COLO668 (cell line): ENCODE measurements around the gene CASP6.
A peak's percentile ranks its signal among the peaks of the same experiment; 100 is the strongest.

Experiments used
- DNase-seq: peaks from one replicate; lab custom pipeline; 2025; ENCODE audit not compliant: unreplicated experiment; lab: John Stamatoyannopoulos, UW

The CASP6 gene

DNA sequence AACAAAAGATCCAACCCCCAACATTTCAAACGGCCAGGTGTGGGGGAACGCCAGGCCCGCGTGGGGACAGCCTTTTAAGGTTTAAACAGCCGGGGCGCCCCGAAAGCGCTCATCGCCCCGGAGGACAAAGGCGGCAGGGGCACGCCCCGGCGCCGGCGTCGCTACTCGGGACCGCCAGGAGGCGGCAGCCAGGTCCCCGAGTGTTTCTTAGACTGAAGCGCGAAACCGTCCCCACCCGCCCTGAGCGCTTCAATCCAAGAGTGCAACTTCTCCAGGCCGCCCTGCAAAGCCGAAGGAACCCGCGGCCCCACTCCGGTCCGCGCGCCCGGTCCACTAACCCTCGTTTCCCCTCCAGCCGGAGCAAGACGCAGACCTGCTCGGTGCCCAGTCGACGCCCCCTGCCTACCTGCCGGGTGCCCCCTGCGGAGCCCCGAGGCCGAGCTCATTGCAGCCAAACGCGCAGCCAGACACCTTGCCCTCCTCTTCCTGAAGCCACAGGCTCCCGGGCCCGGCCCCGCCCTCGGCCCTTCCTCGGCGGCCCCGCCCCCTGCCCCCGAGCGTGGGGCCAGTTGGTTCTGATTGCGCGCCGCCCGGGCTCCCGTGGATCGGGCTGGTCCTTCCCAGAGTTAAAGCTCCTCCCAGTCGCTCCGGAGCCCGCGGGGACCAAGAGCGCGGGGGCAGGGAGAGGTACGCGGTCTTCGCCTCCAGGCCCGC is at the start of gene CASP6:
TSS of gene CASP6 (minus strand) at position 496 of the 714 bp plus-strand sequence. CDS start at position 446, 50 bp downstream.
- DNase-seq: peak; percentile 84

DNA sequence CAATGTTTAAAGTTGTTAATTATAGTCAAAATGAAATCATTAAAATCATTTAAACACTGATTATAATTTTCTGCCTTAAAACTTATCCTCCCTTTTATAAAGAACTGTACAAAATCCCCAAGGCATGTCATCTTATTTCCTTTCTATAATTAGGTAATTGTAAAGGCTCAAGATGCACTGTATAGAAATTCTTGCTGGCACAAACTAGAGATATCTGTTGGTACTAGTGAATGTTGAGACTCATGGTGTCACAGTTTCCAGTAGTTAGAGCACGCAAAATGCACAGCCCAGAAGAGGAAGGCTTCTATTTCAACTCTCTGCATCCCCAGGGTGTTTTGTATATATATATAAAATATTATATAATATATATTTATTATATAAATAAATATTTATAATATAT is 49.3 kb upstream of the CASP6 start:
- no peak for DNase-seq

DNA sequence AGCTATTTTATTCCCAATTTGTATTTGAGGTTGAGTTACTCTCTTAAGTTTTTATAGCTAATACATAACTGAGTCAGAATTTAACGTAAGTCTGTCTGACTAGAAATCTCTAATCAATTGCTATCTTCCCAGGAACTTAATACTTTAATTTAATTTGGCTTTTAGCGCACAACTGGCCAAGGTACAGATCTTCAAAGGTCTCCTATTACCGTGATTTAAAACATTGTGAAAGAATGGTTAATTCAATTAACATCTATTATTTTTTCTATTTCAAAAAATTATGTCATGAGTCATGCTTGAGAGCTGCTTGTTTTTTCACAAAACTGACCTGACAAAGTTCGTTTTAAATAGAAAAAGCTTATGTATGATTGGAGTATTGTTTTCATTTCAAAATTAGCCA is 48.6 kb upstream of the CASP6 start:
- no peak for DNase-seq

DNA sequence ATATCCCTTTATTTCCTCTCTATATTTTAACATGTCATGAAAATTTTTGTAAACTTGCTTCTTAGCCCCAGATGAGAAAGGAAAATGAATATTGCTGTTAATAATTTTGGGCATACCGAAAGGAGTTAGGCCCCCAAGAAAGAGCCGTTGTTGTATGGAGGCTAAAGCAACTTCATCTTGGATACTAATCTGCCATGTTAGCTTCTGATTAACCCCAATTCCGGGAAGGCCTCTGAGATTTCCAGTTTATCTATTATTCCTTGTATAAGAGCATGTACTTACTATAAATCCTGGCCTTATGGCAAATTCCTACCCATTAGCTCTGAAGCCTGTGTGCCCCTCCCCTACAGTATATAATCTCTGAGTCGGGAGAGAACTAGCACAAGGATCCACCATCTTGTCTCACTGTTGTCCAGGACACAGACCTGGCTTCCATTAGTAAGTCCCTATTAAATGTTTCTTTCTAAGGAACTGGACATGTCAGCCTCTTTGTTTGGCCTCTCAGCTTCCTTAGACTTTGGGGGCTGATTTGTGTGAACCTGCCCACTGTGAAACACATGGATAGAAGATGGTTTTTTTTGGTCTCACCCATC is 47.5 kb upstream of the CASP6 start:
- DNase-seq: no peak

DNA sequence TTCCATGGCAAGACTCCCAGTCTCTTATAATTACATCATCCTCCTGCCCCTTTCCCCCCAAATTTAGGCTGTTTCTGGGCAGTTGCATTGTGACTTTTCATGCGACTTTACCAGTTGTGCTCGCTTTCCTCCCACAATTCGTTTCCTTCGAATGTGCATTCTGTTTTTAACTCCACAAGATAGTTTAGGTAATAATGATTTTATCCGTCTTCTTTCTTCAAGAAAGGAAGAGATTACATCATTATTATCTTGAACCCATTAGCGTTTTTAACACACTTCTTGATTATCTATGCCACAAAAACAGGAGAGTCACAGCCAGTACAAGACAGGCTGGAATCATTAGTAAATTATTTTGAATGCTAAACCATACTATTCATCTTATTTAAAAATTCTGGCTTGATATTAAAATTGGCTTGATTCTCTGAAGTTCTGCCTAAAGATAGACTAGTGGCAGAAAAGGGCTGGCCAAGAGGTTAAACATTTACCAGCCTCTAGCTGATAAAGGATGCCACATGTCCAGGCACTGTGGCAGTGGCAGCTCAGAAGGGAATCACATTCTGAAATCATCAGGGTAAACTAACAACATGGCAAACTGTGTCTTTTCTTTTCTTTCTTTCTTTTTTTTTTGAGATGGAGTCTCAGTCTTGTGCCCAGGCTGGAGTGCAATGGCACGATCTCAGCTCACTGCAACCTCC is 46.3 kb upstream of the CASP6 start:
- DNase-seq: no peak

DNA sequence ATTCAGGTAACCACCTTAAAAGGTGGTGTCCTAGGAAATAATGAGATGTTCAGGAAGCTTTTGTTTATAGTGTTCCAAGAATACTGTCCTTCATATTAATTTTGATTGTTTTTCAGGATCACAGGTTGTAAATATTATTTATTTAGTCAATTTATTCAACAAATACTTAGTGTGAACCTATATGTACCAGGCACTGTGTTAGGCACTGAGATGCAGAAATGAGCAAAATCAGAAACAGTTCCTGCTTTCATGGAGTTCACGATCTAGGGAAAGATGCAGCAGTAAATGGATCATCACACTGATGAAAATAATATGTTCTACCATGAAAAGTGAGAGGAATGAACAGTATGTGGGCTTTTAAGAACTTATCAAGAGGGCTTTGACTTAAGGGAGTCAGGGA is 44.9 kb upstream of the CASP6 start:
- DNase-seq: no peak

DNA sequence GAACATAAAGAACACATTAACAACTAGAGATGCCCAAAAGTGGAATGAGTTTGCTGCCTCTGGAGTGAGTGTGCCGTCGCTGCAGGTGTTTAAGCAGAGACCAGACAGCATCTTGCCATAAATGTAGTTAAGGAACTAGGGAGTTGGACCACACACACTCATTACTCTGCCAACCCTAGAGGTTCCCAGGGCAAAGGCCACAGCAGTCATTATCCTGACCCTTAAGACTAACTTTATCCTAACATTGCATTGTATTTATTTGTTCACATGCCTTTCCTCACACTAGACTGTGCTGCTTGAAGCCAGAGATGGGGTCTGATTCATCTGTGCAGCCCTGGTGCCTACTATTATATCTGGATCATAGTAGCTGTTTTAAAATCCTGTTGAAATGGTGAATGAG is 43.5 kb upstream of the CASP6 start:
- no peak for DNase-seq

DNA sequence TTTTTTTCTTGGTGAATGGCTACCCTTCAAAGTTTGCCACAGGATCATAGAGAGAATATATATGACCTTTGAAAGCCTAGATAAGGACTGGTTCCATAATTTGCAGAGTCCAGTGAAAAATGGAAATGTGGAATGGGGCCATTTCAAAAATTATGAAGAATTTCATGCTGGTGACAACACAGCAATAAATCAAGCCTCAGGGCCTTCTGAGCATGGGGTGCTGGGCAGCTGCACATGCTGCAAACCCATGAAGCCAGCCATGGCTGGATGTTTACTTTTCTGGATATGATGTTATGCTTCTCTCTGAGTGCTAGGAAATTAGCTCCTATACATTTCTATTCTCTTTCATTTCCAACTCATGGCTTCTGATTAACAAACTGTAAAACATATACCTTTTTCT is 42.6 kb upstream of the CASP6 start:
- no peak for DNase-seq

DNA sequence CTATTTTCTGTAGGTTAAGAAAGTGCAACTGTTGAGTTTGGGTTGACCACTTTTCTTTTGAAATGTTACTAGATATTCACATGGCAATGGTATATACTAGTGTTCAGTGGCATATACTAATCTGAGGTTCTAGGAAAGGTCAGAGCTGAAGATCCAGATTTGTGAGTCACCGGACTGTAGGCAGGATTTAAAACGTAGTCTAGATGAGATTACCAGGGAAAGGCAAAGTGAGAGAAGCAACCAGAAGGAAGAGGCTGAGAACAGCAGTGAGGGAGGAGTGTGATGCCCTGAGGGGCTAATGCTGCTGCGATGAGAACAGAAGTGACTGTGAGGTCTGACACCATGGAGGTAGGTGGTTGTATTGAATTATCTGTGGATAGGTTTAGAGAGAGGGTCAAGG is 36.3 kb upstream of the CASP6 start:
- DNase-seq: no peak

DNA sequence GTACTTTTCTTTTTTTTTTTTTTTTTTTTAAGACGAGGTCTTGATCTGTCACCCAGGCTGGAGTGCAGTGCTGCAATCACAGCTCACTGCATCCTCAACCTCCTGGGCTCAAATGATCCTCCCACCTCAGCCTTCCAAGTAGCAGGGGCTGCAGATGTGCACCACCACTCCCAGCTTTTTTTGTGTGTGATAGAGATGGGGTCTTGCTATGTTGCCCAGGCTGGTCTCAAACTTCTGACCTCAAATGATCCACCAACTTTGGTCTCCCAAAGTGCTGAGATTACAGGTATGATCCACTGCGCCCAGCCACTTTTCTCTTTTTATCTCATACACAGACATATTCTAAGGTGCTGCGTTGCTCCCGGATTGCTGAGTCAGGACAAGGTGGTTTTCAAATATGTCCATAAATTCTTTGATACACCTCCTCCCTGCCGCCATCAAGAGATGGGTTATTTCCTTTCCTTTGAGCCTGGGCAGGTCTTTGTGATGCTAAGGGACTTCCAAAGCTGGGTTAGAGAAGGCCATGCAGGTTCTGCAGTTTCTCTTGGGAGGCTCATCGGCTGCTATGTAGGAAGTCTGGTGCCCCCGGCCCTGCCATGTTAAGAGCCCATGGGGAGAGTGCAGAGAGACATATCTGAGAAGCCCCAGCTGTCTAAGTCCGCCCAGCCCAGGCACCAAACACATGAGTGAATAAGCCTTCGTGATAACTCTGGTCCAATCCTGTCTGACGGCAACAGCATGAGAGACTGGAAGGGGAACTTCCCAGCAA is 35.0 kb upstream of the CASP6 start:
- DNase-seq: no peak

DNA sequence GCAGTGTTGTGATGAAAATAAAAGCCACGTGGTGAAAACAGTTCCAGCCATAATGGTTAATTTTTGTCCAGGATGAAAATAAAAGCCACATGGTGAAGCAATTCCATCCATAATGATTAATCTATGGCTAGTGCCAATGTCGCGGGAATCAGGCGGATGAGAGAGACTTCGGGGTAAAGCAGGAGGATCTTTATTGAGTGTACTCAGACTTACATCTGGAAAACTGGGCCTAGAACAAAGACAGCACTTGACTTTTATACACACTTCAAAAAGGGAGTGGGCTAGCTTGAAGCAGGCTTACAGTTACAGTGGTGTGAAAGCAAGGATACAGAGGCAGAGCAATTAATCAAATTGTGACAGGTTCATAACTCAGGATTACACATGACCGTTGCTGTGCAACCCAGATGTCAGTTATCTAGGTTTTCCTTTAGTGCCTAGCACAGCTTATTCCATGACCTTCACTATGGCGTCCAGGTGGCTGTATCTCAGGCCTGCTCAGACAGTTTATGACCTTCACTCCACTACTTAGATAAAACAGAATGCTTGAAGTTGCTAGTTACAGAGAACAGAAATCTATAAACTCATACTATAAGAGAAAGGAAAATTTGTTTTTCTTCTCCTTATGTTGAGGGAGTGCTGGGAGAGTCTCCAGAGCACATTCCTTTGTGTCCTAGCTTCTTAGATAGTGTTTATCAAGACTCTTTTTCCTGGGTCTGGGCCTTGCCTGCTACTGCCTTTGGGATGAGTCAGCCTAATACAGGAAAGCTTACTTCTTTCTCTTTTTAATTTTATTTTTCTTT is 32.5 kb upstream of the CASP6 start:
- DNase-seq: no peak

DNA sequence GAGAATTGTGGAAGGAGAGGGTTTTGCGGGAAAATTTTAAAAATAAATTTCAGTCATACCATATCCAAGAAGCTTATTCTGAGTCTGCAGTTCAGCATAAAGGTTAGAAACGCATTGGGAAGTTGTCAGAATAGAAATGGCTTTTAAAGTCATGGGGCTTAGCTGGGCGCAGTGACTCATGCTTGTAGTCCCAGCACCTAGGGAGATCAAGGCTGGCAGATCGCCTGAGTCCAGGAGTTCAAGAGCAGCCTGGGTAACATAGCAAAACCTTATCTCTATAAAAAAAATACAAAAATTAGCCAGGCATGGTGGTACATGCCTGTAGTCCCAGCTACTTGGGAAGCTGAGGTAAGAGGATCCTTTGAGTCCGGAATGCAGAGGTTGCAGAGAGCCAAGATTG is 30.5 kb upstream of the CASP6 start:
- DNase-seq: no peak

DNA sequence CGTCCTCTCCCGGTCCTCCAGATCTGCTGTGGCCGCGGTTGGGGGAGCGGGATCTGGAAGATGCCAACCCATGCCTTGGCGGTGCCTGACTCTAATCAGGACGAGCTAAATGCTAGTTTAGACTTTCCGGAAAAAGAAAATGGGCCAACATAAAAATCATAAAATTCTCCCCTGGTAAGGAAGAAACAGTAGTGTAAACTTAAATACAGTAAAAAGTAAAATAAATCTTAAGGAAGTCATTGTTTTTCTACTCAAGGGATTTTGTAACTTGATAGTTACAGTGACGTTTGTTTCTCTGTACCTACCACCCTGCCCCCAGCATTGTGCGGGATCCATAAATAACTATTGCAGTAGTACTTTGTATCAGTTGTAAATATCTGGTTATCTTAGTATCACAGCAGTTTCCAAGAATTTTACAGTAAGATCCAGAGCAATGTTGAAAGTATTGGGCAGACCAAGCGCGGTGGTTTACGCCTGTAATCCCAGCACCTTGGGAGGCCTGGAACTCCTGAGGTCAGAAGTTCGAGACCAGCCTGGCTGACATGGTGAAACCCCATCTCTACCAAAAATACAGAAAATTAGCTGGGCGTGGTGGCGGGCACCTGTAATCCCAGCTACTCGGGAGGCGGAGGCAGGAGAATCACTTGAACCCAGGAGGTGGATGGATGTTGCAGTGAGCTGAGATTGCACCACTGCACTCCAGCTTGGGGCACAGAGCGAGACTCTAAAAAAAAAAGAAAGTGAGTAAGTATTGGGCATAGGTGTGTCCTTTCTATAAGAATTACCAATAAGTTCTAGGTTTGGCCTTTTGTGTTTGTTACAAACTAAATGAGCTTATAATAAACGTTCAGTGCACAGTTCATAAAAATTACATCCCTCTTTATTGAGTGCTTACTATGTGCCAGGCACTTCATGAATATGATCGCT is 27.6 kb upstream of the CASP6 start:
- no peak for DNase-seq

DNA sequence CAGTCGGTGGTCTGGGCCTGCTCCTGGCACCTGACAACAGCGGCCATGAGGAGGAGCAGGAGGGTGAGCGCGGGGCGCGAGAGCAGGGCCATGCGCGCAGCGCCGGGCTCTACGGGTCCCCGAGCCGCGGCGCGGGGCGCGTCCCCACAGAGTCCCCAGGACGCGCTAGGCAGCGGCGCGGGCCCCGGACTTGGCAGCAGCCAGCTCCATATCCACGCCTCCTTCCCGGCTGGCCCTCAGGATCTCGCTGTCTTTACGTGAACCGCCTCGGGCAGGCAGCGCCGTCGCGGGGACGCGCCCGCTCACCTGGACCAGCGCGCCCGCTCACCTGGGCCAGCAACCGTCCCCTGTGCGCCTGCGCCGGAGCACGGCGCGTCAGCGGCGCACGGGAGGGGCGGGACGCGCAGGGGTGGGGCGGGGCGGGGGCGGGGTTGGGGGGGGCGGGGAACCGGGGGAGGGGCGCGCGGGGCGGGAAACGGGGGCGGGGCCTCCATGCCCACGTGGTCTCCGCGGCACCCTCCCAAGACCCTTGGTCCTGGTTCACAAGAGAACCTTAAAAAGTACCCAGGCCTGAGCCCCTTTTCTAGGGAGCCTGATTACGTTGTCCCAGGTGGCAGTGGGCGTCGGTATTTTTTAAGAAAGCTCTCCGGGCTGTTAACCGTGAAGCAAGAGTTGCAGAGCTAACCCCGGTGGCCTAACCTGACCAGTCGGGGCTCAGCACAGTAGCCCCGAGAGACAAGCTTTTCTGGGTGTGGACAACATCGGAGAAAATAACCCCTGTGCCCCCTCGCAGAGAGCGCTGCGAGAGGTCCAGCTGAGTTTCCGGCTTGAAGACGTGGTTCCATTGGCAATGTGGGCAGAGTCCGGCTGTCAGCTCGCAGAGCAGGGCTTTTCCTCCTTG is 26.7 kb upstream of the CASP6 start, which contains the start of gene PLA2G12A:
TSS of gene PLA2G12A (minus strand) at position 353 of the 901 bp plus-strand sequence. CDS start at position 92, 261 bp downstream.
- DNase-seq: peak; percentile 94

DNA sequence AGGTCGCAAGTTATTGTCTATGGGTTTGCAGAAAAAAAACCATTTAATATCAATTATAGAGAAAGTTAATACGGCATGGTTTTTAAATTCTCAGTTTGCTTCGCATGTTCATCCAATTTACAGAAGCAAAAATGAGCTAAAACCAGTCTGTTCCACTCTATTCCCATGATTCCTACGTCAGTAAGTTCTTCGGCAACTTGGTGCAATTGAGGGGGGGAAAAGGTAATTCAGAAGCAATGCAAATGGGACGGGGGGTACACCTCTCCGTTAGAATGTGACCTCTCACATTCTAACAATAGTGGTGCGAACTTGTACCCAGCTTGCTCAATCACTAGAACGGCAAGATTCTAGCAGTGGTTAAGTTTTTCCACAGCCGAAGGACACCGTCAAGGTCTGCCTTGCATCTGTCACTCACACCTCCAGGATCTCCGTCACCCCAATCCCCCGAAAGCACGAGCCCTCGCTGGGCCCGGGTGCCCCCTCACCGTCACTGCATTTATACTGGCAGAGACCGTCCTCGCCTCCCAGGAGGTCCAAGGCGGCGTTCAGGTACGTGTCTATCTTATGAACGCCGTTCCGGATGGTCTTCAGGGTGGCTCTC is 26.0 kb upstream of the CASP6 start:
- no peak for DNase-seq

DNA sequence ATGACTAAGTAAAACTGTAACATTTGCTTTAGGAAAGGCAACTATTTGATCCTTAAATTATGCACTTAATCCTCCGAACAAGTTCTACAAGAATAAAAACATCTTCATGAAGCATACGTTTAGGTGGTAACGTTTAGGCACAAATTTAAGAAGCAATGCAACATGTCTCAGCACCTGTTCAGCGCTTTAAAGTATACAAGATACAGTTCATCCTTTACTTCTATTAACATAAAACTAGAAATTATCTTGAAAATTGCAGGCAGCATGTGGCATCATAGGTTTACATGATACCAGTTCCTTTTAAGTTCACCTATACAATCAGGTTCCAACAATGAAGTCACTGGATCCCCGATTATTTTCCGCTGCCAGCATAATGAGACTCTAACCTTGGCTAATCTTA is 25.1 kb upstream of the CASP6 start:
- no peak for DNase-seq

DNA sequence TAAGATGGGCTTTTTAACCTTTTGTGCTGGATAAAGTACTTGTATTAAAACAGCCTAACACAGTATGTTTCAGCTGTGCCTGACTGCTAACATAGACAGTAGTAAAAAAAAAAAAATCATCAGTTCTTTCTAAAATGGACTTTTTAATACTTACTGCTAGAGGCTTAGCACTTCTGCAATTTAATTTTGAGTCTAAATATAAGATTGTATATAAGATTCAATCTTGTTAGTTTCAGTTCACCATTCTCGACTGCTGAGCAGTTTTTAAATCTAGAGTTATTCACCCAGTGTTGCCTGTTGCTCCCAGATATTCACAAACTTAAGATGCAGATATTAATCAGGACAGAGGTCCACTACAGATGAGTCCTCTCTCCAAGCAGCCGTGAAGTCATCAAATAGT is 19.9 kb upstream of the CASP6 start:
- DNase-seq: no peak

DNA sequence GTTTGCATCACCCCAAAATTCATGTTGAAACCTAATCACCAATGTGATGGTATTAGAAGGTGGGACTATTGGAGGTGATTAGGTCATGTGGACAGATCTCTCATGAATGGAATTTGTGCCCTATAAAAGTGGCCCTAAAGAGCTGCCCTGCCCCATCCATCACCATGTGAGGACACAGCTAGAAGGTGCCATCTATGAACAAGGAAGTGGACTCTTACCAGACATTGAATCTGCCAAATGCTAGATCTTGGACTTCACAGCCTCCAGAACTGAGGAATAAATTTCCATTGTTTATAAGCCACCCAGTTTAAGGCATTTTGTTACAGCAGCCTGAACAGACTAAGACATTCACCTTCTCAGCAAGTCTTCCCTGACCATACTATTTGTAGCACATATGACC is 19.1 kb upstream of the CASP6 start:
- no peak for DNase-seq
